ENCODE results near the gene OR7A5.

- TF ChIP-seq, protein P1, sequence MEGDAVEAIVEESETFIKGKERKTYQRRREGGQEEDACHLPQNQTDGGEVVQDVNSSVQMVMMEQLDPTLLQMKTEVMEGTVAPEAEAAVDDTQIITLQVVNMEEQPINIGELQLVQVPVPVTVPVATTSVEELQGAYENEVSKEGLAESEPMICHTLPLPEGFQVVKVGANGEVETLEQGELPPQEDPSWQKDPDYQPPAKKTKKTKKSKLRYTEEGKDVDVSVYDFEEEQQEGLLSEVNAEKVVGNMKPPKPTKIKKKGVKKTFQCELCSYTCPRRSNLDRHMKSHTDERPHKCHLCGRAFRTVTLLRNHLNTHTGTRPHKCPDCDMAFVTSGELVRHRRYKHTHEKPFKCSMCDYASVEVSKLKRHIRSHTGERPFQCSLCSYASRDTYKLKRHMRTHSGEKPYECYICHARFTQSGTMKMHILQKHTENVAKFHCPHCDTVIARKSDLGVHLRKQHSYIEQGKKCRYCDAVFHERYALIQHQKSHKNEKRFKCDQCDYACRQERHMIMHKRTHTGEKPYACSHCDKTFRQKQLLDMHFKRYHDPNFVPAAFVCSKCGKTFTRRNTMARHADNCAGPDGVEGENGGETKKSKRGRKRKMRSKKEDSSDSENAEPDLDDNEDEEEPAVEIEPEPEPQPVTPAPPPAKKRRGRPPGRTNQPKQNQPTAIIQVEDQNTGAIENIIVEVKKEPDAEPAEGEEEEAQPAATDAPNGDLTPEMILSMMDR (IDR thresholded peaks at IDR 0.05), result no peak
- no peak for TF ChIP-seq POLR2A (IDR thresholded peaks at IDR 0.05)
These were observed 8.6 kb upstream of the OR7A5 start for GRCh38 chr19:14843578-14843977.

Data from uterus (tissue), 2 donors.